Measurements from ENCODE around the gene CDH1.

GRCh38 chr16:68737046-68737729 lies at the start of gene CDH1:
- no peak for TF ChIP-seq TAF1 (IDR thresholded peaks at IDR 0.05; ENCODE audit: low read depth, low read length)
- no peak for TF ChIP-seq POLR2AphosphoS5 (IDR thresholded peaks at IDR 0.05; ENCODE audit: low read depth, low read length)
- TF ChIP-seq POU2F2 (IDR thresholded peaks at IDR 0.05; ENCODE audit: low read depth, low read length), result no peak
- no peak for TF ChIP-seq POLR2A (IDR thresholded peaks at IDR 0.05; ENCODE audit: low read depth, low read length)

Measured in GM12891 (cell line).